VCaP (cell line): ENCODE results near the gene MT1G.

Experiments
- H3K27ac ChIP-seq: fragments of 450-650 bp; 2 replicates; pipeline ENCODE4 v1.5.1; 2017
- CTCF ChIP-seq: fragments of 450-650 bp; conservative IDR thresholded peaks from 2 replicates; pipeline ENCODE4 v1.5.1; 2017; ENCODE audit warnings: mild to moderate bottlenecking, moderate library complexity

The MT1G gene

DNA sequence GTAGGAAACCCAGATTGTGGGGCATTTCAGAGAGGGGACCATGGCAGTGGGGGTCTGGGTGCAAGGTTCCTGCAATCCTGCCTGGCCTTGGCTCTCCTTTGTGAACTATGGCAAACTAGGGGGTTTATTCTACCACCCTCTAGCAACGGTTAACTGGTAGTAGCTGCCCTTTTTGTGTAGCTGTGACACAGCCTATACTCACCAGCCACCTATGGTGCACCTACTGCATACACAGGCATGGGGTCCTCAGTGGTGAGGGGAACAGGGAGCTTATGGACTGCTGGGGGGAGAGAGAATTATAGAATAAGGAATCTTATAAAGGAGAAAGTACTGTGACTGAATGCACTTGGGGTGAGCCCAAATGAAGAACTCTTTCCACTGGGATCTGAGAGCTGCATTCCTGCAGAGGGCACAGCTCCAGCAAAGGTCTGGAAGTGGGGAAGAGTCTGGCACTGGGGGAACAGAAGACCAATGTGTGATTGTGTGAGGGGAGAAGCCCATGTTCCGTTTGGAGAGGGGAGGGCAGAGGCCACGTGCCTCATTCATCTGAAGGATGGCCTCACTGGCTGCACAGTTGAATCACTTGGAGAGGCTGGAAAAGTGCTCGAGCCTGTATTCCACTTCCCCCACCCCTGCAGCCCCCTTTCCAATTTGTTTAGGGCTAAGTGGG, 16.5 kb upstream of the MT1G start:
- TF ChIP-seq CTCF, result no peak
- no peak overlapping the region for H3K27ac ChIP-seq

GRCh38 chr16:56683424-56684172, 15.7 kb upstream of the MT1G start:
- H3K27ac ChIP-seq, result peak overlapping the region; percentile 81; the same call in 1 of the 2 replicates
- no peak for TF ChIP-seq CTCF

GRCh38 chr16:56682703-56683397, 15.0 kb upstream of the MT1G start:
- TF ChIP-seq CTCF, result no peak
- H3K27ac ChIP-seq, result peak overlapping the region; percentile 81

- peak within 1 kb of the TSS; percentile 81 for H3K27ac ChIP-seq
- TF ChIP-seq CTCF, result no peak
These were observed 14.3 kb upstream of the MT1G start, which contains the start of gene MT1X for GRCh38 chr16:56681939-56682702. MT1X (plus strand) TSS chr16:56682470; CDS start chr16:56682541, 71 bp downstream.

- no peak overlapping the region for H3K27ac ChIP-seq
- TF ChIP-seq CTCF, result no peak
These were observed 12.0 kb upstream of the MT1G start for GRCh38 chr16:56679818-56680217.

GRCh38 chr16:56679078-56679730, 11.3 kb upstream of the MT1G start:
- TF ChIP-seq CTCF, result no peak
- no peak overlapping the region for H3K27ac ChIP-seq
